ENCODE results near the gene SIRPB1.

DNA sequence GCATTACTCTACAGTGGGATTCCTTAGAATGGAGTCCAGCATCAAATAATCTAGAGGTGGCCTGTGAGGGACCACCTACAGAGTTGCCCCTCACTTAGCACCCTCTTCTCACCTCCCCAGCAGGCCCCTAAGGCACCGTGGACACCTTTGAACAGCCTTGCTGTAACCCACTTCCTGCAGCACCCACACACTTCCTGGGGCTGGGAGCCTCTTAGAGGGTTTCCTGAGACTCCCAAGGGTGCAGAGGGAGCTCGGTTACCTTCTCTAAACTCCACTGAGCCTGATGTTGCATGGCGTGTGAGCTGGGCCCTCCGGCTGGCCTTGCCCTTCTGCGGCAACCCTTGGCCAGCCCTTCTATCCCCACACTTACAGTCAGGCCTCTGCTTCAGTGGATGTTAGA lies 45.1 kb upstream of the SIRPB1 start:
- TF ChIP-seq, protein P1, sequence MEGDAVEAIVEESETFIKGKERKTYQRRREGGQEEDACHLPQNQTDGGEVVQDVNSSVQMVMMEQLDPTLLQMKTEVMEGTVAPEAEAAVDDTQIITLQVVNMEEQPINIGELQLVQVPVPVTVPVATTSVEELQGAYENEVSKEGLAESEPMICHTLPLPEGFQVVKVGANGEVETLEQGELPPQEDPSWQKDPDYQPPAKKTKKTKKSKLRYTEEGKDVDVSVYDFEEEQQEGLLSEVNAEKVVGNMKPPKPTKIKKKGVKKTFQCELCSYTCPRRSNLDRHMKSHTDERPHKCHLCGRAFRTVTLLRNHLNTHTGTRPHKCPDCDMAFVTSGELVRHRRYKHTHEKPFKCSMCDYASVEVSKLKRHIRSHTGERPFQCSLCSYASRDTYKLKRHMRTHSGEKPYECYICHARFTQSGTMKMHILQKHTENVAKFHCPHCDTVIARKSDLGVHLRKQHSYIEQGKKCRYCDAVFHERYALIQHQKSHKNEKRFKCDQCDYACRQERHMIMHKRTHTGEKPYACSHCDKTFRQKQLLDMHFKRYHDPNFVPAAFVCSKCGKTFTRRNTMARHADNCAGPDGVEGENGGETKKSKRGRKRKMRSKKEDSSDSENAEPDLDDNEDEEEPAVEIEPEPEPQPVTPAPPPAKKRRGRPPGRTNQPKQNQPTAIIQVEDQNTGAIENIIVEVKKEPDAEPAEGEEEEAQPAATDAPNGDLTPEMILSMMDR (IDR thresholded peaks at IDR 0.05; ENCODE audit: low read length) = no peak
- no peak for TF ChIP-seq EZH2 (IDR thresholded peaks at IDR 0.05; ENCODE audit: borderline replicate concordance, low read length)
